ENCODE results near the gene WWOX.

- no peak for TF ChIP-seq CTCF (IDR thresholded peaks at IDR 0.05)
- no peak for TF ChIP-seq POLR2A (IDR thresholded peaks at IDR 0.05)
Measured at GRCh38 chr16:78258375-78259065, 159.1 kb downstream of the WWOX start.

All from right lobe of liver (tissue), 4 donors.